Measurements from ENCODE around the gene VAC14.

- TF ChIP-seq, protein P1, sequence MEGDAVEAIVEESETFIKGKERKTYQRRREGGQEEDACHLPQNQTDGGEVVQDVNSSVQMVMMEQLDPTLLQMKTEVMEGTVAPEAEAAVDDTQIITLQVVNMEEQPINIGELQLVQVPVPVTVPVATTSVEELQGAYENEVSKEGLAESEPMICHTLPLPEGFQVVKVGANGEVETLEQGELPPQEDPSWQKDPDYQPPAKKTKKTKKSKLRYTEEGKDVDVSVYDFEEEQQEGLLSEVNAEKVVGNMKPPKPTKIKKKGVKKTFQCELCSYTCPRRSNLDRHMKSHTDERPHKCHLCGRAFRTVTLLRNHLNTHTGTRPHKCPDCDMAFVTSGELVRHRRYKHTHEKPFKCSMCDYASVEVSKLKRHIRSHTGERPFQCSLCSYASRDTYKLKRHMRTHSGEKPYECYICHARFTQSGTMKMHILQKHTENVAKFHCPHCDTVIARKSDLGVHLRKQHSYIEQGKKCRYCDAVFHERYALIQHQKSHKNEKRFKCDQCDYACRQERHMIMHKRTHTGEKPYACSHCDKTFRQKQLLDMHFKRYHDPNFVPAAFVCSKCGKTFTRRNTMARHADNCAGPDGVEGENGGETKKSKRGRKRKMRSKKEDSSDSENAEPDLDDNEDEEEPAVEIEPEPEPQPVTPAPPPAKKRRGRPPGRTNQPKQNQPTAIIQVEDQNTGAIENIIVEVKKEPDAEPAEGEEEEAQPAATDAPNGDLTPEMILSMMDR (IDR thresholded peaks at IDR 0.05; ENCODE audit: low read length), result no peak
- no peak for TF ChIP-seq EZH2 (IDR thresholded peaks at IDR 0.05; ENCODE audit: borderline replicate concordance, low read length)
Observed at GRCh38 chr16:70699696-70700095, 101.3 kb downstream of the VAC14 start.

All from OCI-LY1 (cell line).